CD14-positive monocyte (primary cell): ENCODE data around the gene CDH4. TPM values are rescaled to one million over a fixed set of nuclear protein-coding genes. Genes with fewer than 3 reads are reported as not detected.

Source experiments
- DNase-seq, 3 donors: peaks; one replicate each; pipeline ENCODE4 v3.0.0-alpha.2; 2011 to 2022
- H2AFZ ChIP-seq: 2 replicates; pipeline ENCODE4 v1.6.0; 2012; ENCODE audit warnings: mild to moderate bottlenecking, low read depth, low read length, inconsistent platforms; ENCODE audit not compliant: insufficient read depth, poor library complexity, severe bottlenecking
- H3K27ac ChIP-seq, 2 donors: 1 replicate in 1 of 2; 2 replicates in 1 of 2; pipeline ENCODE4 v1.5.1; 2012 to 2013; ENCODE audit warnings: low read length in 2 of 2, control low read depth in 1 of 2, inconsistent platforms in 1 of 2, low read depth in 1 of 2, mild to moderate bottlenecking in 1 of 2
- H3K27me3 ChIP-seq, 2 donors: one replicate each; pipeline versions ENCODE4 v1.6.0 to v1.6.1; 2011 to 2013; ENCODE audit warnings: low read length in 2 of 2; ENCODE audit not compliant: control insufficient read depth in 2 of 2, insufficient read depth in 2 of 2
- H3K36me3 ChIP-seq, 2 donors: replicated peaks in 1 of 2; 1 replicate in 1 of 2; 2 replicates in 1 of 2; pipeline versions ENCODE4 v1.5.1 to v1.6.1; 2012 to 2013; ENCODE audit warnings: low read length in 2 of 2, control low read depth in 1 of 2, inconsistent platforms in 1 of 2, mild to moderate bottlenecking in 1 of 2; ENCODE audit not compliant: insufficient read depth in 2 of 2, control insufficient read depth in 1 of 2
- H3K4me1 ChIP-seq, 2 donors: 1 replicate in 1 of 2; 2 replicates in 1 of 2; pipeline versions ENCODE4 v1.5.1 to v1.6.1; 2012 to 2013; ENCODE audit warnings: low read length in 2 of 2, control low read depth in 1 of 2, inconsistent platforms in 1 of 2, mild to moderate bottlenecking in 1 of 2, moderate library complexity in 1 of 2; ENCODE audit not compliant: insufficient read depth in 2 of 2, control insufficient read depth in 1 of 2
- H3K4me2 ChIP-seq: replicated peaks from 2 replicates; pipeline ENCODE3; 2012; ENCODE audit warnings: low read length, moderate library complexity, mild to moderate bottlenecking; ENCODE audit not compliant: poor library complexity, severe bottlenecking; ENCODE audit errors: extremely low read depth
- H3K4me3 ChIP-seq, 3 experiments: fragments of 200-600 bp in 1 of 3; sonication (generic) in 1 of 3; replicated peaks in 1 of 3; 1 replicate in 2 of 3; 2 replicates in 1 of 3; pipeline ENCODE4 v1.5.1; 2011 to 2013; ENCODE audit warnings: low read length in 3 of 3, mild to moderate bottlenecking in 3 of 3, control low read depth in 2 of 3, low read depth in 2 of 3, inconsistent platforms in 1 of 3, moderate library complexity in 1 of 3
- H3K79me2 ChIP-seq: 2 replicates; pipeline ENCODE4 v1.6.0; 2012; ENCODE audit warnings: mild to moderate bottlenecking, control low read depth, inconsistent platforms, low read length, moderate library complexity; ENCODE audit not compliant: insufficient read depth
- H3K9ac ChIP-seq: 2 replicates; pipeline ENCODE4 v1.6.0; 2017; ENCODE audit warnings: low read length, mild to moderate bottlenecking; ENCODE audit not compliant: insufficient read depth, poor library complexity, severe bottlenecking
- H3K9me3 ChIP-seq, 2 donors: replicated peaks in 1 of 2; 1 replicate in 1 of 2; 2 replicates in 1 of 2; pipeline versions ENCODE4 v1.5.1 to v1.6.1; 2012 to 2013; ENCODE audit warnings: low read length in 2 of 2, control low read depth in 1 of 2; ENCODE audit not compliant: control insufficient read depth in 1 of 2, insufficient read depth in 1 of 2
- H4K20me1 ChIP-seq: 2 replicates; pipeline ENCODE4 v1.6.0; 2012; ENCODE audit warnings: mild to moderate bottlenecking, low read length, control low read depth, moderate library complexity; ENCODE audit not compliant: insufficient read depth
- H3K27ac Mint-ChIP-seq, 7 donors: one replicate each; pipeline ENCODE4 v1.8.0; 2020; ENCODE audit warnings: mild to moderate bottlenecking in 7 of 7, mixed read lengths in 7 of 7, moderate library complexity in 6 of 7, inconsistent platforms in 2 of 7
- H3K27me3 Mint-ChIP-seq, 3 donors: one replicate each; pipeline ENCODE4 v1.8.0; 2021 to 2022; ENCODE audit warnings: low read depth in 3 of 3, mild to moderate bottlenecking in 3 of 3, mixed read lengths in 3 of 3, moderate library complexity in 3 of 3, inconsistent platforms in 1 of 3
- H3K36me3 Mint-ChIP-seq, 2 donors: one replicate each; pipeline ENCODE4 v1.8.0; 2020; ENCODE audit warnings: mixed read lengths in 2 of 2, inconsistent platforms in 1 of 2, mild to moderate bottlenecking in 1 of 2
- H3K4me1 Mint-ChIP-seq: one replicate; pipeline ENCODE4 v1.8.0; 2020; ENCODE audit warnings: mild to moderate bottlenecking, mixed read lengths
- H3K4me3 Mint-ChIP-seq, 2 donors: one replicate each; pipeline ENCODE4 v1.8.0; 2020; ENCODE audit warnings: mild to moderate bottlenecking in 2 of 2, mixed read lengths in 2 of 2, moderate library complexity in 1 of 2
- H3K9me3 Mint-ChIP-seq, 7 donors: one replicate each; pipeline ENCODE4 v1.8.0; 2020 to 2022; ENCODE audit warnings: mixed read lengths in 7 of 7, mild to moderate bottlenecking in 6 of 7, moderate library complexity in 6 of 7, inconsistent platforms in 2 of 7
- whole genome bisulfite sequencing: methylation state at CpG from one replicate; pipeline ENCODE4 v1.1.5; 2013; ENCODE audit warnings: missing lambda C conversion rate; ENCODE audit not compliant: insufficient coverage; 5-methylcytosine and 5-hydroxymethylcytosine counted together
- intact Hi-C, 2 donors: fragments of 100-400 bp; cut with micrococcal nuclease; formaldehyde crosslinking; loops; one replicate each; pipeline versions ENCODE4 v1.15.0 to v1.15.1; 2023
- polyA plus RNA-seq, 3 donors: library from polyadenylated mRNA; depleted of rRNA in 1 of 3; unstranded in 2 of 3; stranded (reverse) in 1 of 3; fragments of 300-500 nt in 2 of 3; fragments of >200 nt in 1 of 3; fragmentation: Illumina TruSeq in 2 of 3; gene quantifications; 1 replicate in 2 of 3; 2 replicates in 1 of 3; pipeline ENCODE4 v1.2.3, GENCODE V29; 2012 to 2021
- TF ChIP-seq, protein P1 (sequence below): fragments of 200-600 bp; IDR thresholded peaks from one replicate; pipeline ENCODE4 v1.8.0; 2022; ENCODE audit warnings: antibody characterized with exemption, mild to moderate bottlenecking

Gene CDH4
- polyA plus RNA-seq, 3 donors, result not detected

DNA sequence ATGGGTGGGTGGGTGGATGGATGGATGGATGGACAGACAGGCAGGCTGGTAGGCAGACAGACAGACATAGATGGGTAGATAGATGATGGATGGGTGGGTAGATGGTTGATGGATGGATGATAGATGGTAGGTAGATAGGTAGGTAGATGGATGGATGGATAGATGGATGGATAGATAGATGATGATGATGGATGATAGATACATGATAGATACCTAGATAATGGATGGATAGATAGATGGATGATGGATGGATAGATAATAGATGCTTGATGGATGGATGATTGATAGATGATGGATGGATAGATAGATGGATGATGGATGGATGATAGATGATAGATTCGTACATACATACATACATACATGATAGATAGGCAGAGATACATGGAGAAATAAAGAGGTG is 368.1 kb downstream of the CDH4 start:
- H3K36me3 Mint-ChIP-seq, result no peaks in the 10 kb centered on the region
- TF ChIP-seq, protein P1, sequence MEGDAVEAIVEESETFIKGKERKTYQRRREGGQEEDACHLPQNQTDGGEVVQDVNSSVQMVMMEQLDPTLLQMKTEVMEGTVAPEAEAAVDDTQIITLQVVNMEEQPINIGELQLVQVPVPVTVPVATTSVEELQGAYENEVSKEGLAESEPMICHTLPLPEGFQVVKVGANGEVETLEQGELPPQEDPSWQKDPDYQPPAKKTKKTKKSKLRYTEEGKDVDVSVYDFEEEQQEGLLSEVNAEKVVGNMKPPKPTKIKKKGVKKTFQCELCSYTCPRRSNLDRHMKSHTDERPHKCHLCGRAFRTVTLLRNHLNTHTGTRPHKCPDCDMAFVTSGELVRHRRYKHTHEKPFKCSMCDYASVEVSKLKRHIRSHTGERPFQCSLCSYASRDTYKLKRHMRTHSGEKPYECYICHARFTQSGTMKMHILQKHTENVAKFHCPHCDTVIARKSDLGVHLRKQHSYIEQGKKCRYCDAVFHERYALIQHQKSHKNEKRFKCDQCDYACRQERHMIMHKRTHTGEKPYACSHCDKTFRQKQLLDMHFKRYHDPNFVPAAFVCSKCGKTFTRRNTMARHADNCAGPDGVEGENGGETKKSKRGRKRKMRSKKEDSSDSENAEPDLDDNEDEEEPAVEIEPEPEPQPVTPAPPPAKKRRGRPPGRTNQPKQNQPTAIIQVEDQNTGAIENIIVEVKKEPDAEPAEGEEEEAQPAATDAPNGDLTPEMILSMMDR, result no peak
- intact Hi-C loops, result no loop called here

DNA sequence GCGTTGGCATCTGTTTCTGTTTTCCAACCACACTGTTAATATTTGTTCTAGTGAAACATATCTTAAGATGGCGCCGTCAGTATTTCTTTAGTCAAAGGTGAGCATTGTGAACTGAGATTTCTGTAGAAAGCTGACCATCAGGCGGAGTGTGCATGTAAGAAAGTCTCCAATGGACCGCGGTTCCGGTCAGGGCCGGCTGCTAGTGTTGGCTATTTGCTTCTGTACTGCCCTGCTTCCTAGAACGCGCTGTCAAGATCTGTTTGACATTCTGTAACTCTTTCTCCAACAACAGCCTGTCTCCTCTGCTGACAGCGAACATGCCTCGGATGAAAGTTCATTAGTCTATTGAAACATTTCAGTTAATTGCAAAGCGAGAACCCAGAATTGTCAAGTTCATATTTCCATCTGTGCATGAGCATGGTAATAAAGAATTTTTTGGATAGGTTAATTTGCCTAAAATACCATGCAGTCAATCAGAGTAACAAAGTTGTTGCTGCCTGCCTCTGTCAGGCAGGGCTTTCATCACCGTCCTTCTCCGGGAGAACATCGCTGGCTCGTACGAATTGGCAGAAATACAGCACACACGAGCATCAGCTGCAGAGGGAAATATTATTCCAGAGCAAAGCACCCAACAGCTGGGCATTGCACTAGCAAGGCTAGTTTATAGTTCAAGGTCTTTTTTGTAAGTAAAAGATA is 369.1 kb downstream of the CDH4 start:
- TF ChIP-seq, protein P1, result no peak
- intact Hi-C loops, result no loop called here
- DNase-seq, result no peak
- 95% methylated on average over 14 of the region's 19 CpGs for WGBS
- no peaks in the 10 kb centered on the region for H4K20me1 ChIP-seq
- no peaks in the 10 kb centered on the region for H3K36me3 Mint-ChIP-seq
- H3K27me3 ChIP-seq, result no peaks in the 10 kb centered on the region
- H3K4me1 ChIP-seq, result no peaks in the 10 kb centered on the region
- no peak overlapping the region for H3K27ac ChIP-seq
- H2AFZ ChIP-seq, result no peak overlapping the region
- no peak overlapping the region for H3K4me2 ChIP-seq
- no peak overlapping the region for H3K4me3 ChIP-seq
- H3K36me3 ChIP-seq, result no peaks in the 10 kb centered on the region
- H3K27ac Mint-ChIP-seq, result no peak overlapping the region
- H3K79me2 ChIP-seq, result no peaks in the 10 kb centered on the region
- peaks cover 37 to 84% of the 10 kb centered on the region in 2 donors for H3K9me3 ChIP-seq
- no peaks in the 10 kb centered on the region for H3K4me1 Mint-ChIP-seq
- H3K9me3 Mint-ChIP-seq, result peaks cover 3 to 66% (median 45%) of the 10 kb centered on the region in 7 donors
- H3K27me3 Mint-ChIP-seq, result peaks cover 0 to 3% (median 2%) of the 10 kb centered on the region in 3 donors
- H3K4me3 Mint-ChIP-seq, result no peak overlapping the region
- H3K9ac ChIP-seq, result no peak overlapping the region

More for the DNA sequence above, 368.1 kb downstream of the CDH4 start:
- Histone ChIP-seq H3K9me3 (peaks cover 31 to 87% of the 10 kb centered on the region in 2 donors), H3K9ac (no peak overlapping the region), H3K36me3 (no peaks in the 10 kb centered on the region), H2AFZ (no peak overlapping the region), H4K20me1 (no peaks in the 10 kb centered on the region), H3K79me2 (no peaks in the 10 kb centered on the region), H3K27me3 (no peaks in the 10 kb centered on the region), H3K27ac (no peak overlapping the region), H3K4me1 (no peaks in the 10 kb centered on the region), H3K4me3 (no peak overlapping the region), H3K4me2 (no peak overlapping the region)
- no peak for DNase-seq
- Mint-ChIP-seq H3K4me1 (no peaks in the 10 kb centered on the region), H3K27ac (no peak overlapping the region), H3K9me3 (peaks cover 3 to 72% (median 44%) of the 10 kb centered on the region in 7 donors), H3K4me3 (no peak overlapping the region), H3K27me3 (peaks cover 0 to 3% (median under 1%) of the 10 kb centered on the region in 3 donors)
- no CpG with 5 or more reads among the region's 1 CpG for WGBS
